ENCODE data around the gene SPATA13.

GRCh38 chr13:24133021-24133795 is 27.3 kb upstream of the SPATA13 start:
- TF ChIP-seq CTCF (IDR thresholded peaks at IDR 0.05 in 2 of 3, conservative IDR thresholded peaks at IDR 0.05 in 1 of 3; ENCODE audit: borderline replicate concordance in 1 of 3, insufficient read depth in 1 of 3, low read depth in 2 of 3, low read length in 2 of 3) (no peak), EZH2phosphoT487 (IDR thresholded peaks at IDR 0.05; ENCODE audit: borderline replicate concordance) (no peak), POLR2AphosphoS5 (IDR thresholded peaks at IDR 0.05; ENCODE audit: low read depth, low read length) (no peak)

Data from HCT116 (cell line).